H1 (cell line): Measurements from ENCODE around the gene PDE3A. TPM values are rescaled to one million over a fixed set of nuclear protein-coding genes. Genes with fewer than 3 reads are reported as not detected.

ENCODE experiments used
- CBX8 ChIP-seq: fragments of 300-800, 300-1000 bp; sonication (generic); IDR thresholded peaks from 2 replicates; pipeline ENCODE4 v1.7.1; 2016; ENCODE audit warnings: low read depth, low read length, borderline replicate concordance
- CEBPB ChIP-seq: IDR thresholded peaks from 2 replicates; pipeline ENCODE4 v1.6.1; 2012; ENCODE audit warnings: low read depth, low read length
- CTBP2 ChIP-seq: IDR thresholded peaks from 2 replicates; pipeline ENCODE4 v1.7.0; 2011; ENCODE audit warnings: borderline replicate concordance, mild to moderate bottlenecking, moderate library complexity, mixed read lengths, low read length; ENCODE audit not compliant: insufficient read depth, insufficient read length
- RXRA ChIP-seq: IDR thresholded peaks from 2 replicates; pipeline ENCODE4 v1.6.1; 2011; ENCODE audit warnings: low read depth, mild to moderate bottlenecking, low read length, moderate library complexity; ENCODE audit not compliant: insufficient read depth
- SIN3A ChIP-seq, 2 experiments: IDR thresholded peaks in 1 of 2; conservative IDR thresholded peaks in 1 of 2; 2 replicates each; pipeline ENCODE4 v1.6.1; 2011 to 2012; ENCODE audit warnings: low read length in 2 of 2, improper control_type of control experiment in 1 of 2, low read depth in 1 of 2, mild to moderate bottlenecking in 1 of 2
- polyA plus RNA-seq, 7 experiments: library from polyadenylated mRNA; depleted of rRNA in 3 of 7; stranded (reverse) in 5 of 7; unstranded in 2 of 7; fragments of >200 nt in 5 of 7; fragments of 200-250 nt in 2 of 7; gene quantifications; 1 replicate in 5 of 7; 2 replicates in 1 of 7; 4 replicates in 1 of 7; pipeline versions ENCODE4 v1.2.1 to v1.2.3, GENCODE V29; 2011 to 2013; ENCODE audit warnings: missing spikeins in 2 of 7, mixed read lengths in 2 of 7
- total RNA-seq: library from RNA; stranded (reverse); fragmentation: NEBNext Ultra II Directional; extraction: Animal tissue kit (Norgen Biotek cat#: 25700); gene quantifications from 2 replicates; pipeline ENCODE4 v1.2.1, GENCODE V29; 2021
- TF ChIP-seq, protein P1 (sequence below): IDR thresholded peaks from 2 replicates; pipeline ENCODE4 v1.6.1; 2012; ENCODE audit warnings: low read length, inconsistent platforms

The PDE3A gene
- total and polyA plus RNA-seq, 2 of the 8 experiments (the other 6 are each of a cell fraction or from before 2014, with no cell fraction given) = 1.4 to 3.4 TPM

DNA sequence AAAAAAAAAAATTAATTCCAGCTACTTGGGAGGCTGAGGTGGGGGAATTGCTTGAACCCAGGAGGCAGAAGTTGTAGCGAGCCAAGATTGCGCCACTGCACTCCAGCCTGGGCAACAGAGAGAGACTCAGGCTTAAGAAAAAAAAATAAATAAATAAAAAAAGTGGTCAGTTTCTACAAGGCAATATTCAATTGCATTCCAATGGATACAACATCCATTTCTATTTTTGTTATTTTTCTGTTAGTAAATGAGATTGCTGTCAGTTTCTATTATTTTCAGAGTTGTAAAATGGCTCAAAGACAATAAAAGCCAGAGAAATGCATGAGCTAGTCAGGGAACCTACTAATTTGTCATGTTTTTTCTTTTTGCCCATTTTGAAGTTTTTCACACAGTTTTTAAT is 119.2 kb downstream of the PDE3A start (continued):
- TF ChIP-seq, protein P1, sequence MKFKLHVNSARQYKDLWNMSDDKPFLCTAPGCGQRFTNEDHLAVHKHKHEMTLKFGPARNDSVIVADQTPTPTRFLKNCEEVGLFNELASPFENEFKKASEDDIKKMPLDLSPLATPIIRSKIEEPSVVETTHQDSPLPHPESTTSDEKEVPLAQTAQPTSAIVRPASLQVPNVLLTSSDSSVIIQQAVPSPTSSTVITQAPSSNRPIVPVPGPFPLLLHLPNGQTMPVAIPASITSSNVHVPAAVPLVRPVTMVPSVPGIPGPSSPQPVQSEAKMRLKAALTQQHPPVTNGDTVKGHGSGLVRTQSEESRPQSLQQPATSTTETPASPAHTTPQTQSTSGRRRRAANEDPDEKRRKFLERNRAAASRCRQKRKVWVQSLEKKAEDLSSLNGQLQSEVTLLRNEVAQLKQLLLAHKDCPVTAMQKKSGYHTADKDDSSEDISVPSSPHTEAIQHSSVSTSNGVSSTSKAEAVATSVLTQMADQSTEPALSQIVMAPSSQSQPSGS = no peak
- TF ChIP-seq CEBPB (no peak), CBX8 (no peak), SIN3A (conservative IDR thresholded peaks at IDR 0.05 in 1 of 2, IDR thresholded peaks at IDR 0.05 in 1 of 2; ENCODE audit: low read depth in 1 of 2, low read length in 2 of 2) (no peak), RXRA (no peak), CTBP2 (no peak)
